ENCODE data around the gene ARHGAP8.

DNA sequence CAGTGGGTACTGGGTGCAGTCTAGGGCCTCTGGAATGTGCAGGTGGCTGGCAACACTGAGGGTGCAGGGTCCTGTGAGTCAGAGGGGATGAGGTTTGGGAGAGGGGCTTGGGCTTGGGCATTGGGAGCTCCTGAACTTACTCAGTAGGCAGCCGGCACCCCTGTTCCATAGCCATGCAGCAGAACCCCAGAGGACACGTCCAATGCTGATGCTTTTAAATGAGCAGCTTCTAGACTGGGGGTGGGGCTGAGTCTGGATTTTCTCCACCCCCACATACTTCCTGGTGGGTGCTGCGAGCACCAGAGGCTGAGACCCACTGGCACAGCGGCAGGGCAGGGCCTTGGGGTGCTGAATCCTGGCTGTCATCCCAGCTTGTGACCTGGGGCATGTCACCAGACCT is 71.4 kb downstream of the ARHGAP8 start:
- TF ChIP-seq POLR2AphosphoS5 (IDR thresholded peaks at IDR 0.05; ENCODE audit: low read depth): no peak
- TF ChIP-seq, protein P1, sequence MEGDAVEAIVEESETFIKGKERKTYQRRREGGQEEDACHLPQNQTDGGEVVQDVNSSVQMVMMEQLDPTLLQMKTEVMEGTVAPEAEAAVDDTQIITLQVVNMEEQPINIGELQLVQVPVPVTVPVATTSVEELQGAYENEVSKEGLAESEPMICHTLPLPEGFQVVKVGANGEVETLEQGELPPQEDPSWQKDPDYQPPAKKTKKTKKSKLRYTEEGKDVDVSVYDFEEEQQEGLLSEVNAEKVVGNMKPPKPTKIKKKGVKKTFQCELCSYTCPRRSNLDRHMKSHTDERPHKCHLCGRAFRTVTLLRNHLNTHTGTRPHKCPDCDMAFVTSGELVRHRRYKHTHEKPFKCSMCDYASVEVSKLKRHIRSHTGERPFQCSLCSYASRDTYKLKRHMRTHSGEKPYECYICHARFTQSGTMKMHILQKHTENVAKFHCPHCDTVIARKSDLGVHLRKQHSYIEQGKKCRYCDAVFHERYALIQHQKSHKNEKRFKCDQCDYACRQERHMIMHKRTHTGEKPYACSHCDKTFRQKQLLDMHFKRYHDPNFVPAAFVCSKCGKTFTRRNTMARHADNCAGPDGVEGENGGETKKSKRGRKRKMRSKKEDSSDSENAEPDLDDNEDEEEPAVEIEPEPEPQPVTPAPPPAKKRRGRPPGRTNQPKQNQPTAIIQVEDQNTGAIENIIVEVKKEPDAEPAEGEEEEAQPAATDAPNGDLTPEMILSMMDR (conservative IDR thresholded peaks at IDR 0.05; ENCODE audit: low read depth in 2 of 2): no peak
